ENCODE data around the gene ARMC6.

Gene ARMC6

DNA sequence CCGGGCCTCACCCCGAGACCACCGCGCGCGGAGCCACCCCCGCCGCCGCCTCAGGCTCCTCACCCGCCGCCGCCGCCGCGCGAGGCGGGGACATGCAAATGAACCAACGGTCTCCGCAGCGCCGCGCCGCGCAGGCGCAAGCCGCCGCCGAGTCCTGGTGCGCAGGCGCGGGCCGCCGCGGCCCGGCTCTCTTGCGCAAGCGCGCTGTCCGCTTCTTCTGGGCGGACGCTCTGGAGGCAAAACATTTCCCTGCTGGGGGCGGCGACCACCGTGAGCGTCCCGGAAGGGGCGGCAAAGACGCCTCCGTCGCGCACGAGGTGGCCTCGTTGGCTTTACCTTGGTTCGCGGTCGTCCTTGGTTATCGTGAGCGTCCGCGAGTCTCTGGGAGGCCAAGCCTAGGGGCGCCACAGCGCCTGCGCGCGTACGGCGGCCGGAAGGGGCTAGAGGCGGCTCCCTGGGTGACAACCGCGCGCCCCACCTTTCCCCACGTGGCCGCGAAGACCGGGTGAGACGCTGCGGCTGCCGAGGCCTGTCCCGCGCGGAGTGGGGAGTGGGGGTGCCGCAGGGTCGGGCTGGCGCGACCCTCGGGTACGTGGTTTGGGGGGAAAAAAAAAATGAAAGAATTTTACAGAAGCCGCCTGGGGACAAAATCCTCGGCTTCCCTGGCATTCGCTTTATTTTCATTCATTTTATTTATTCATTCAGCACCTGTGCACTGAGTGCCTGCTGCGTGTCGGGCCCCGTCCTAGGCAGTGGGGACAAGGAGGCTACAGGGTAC, at the start of gene ARMC6, which contains the start of gene SUGP2:
TSS of gene ARMC6 (plus strand) at position 178 of the 778 bp plus-strand sequence. CDS start 607 bp downstream, outside the sequence.
TSS of gene SUGP2 (minus strand) at position 92 of the 778 bp plus-strand sequence. CDS start 2,446 bp downstream, outside the sequence.
- DNase-seq (ENCODE audit: low read depth) = peak; percentile 74
- peak within 1 kb of the TSS; percentile 91 for H3K4me3 ChIP-seq (ENCODE audit: low read depth, low read length)
- TF ChIP-seq, protein P1, sequence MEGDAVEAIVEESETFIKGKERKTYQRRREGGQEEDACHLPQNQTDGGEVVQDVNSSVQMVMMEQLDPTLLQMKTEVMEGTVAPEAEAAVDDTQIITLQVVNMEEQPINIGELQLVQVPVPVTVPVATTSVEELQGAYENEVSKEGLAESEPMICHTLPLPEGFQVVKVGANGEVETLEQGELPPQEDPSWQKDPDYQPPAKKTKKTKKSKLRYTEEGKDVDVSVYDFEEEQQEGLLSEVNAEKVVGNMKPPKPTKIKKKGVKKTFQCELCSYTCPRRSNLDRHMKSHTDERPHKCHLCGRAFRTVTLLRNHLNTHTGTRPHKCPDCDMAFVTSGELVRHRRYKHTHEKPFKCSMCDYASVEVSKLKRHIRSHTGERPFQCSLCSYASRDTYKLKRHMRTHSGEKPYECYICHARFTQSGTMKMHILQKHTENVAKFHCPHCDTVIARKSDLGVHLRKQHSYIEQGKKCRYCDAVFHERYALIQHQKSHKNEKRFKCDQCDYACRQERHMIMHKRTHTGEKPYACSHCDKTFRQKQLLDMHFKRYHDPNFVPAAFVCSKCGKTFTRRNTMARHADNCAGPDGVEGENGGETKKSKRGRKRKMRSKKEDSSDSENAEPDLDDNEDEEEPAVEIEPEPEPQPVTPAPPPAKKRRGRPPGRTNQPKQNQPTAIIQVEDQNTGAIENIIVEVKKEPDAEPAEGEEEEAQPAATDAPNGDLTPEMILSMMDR (IDR thresholded peaks at IDR 0.05; ENCODE audit: low read depth, low read length, missing control alignments) = no peak

DNA sequence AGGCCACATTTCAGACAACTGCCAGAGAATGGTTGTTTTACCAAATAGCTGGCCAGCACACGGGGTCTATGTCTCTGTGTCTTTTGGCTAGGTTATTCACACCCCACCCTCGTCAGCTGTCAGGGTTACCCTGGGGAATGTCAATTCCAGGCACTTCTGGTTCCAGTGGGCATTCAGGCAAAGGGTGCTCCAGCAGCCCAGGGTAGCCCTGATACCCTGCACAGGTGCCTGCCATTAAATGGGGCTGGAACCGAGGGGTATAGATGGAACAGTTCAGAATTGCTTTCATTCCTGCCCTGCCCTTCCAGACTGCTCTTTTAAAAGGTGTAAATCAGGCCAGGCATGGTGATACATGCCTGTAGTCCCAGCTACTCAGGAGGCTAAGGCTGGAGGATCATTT, 49.2 kb upstream of the ARMC6 start:
- H3K4me3 ChIP-seq (ENCODE audit: low read depth, low read length) = no peak overlapping the region
- TF ChIP-seq, protein P1 (IDR thresholded peaks at IDR 0.05; ENCODE audit: low read depth, low read length, missing control alignments) = no peak

GRCh38 chr19:18985257-18985656, 48.1 kb upstream of the ARMC6 start:
- no peak overlapping the region for H3K4me3 ChIP-seq (ENCODE audit: low read depth, low read length)
- no peak for DNase-seq (ENCODE audit: low read depth)
- TF ChIP-seq, protein P1 (IDR thresholded peaks at IDR 0.05; ENCODE audit: low read depth, low read length, missing control alignments) = no peak

More for the DNA sequence above, 49.2 kb upstream of the ARMC6 start:
- DNase-seq (ENCODE audit: low read depth) = no peak

DNA sequence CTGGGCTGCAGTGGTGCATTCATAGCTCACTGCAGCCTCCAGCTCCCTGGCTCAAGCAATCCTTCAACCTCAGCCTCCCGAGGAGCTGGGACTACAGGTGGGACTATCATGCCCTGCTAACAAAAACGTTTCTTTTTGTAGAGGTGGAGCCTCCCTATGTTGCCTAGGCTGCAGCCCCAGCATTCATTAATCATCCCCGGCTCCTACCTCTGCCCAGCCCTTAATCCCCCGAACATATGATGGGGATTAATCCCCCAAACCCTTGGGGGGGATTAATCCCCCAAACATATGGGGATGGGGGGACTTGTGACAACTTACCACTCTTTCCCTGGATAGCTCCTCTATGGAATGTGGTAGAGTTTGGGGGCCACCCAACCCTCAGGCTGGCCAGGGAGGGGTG, 45.9 kb upstream of the ARMC6 start:
- no peak overlapping the region for H3K4me3 ChIP-seq (ENCODE audit: low read depth, low read length)
- no peak for DNase-seq (ENCODE audit: low read depth)
- TF ChIP-seq, protein P1 (IDR thresholded peaks at IDR 0.05; ENCODE audit: low read depth, low read length, missing control alignments) = no peak

GRCh38 chr19:18989316-18989715, 44.1 kb upstream of the ARMC6 start:
- DNase-seq (ENCODE audit: low read depth) = no peak
- TF ChIP-seq, protein P1 (IDR thresholded peaks at IDR 0.05; ENCODE audit: low read depth, low read length, missing control alignments) = no peak

DNA sequence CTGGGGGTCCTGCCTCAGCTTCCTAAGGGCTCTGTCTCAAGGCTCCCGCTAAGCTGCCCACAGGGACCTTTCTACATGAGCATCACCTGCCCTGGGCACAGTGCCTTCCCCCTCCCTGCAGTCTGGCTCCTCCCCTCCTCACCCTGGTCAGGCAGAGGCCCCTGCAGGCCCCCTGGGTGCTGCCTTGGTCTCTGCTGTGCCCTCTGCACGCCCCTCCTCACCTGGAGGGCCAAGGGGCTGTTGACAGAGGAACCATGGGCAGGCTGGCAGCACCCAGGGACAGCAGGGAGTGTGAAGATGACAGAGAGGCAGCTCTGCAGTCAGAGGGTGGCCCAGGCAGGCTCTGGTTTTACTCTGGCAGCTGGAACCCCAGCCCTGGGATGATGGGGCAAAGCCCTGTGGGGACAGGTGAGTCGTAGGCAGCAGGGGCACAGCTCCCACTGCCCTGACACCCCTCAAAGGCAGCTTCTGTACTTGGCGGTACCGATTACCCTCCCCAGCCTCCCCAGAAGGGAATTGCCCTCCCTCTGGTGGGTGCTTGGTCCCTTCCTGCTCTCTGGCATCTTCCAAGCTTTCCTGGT, 43.2 kb upstream of the ARMC6 start:
- TF ChIP-seq, protein P1 (IDR thresholded peaks at IDR 0.05; ENCODE audit: low read depth, low read length, missing control alignments) = no peak
- DNase-seq (ENCODE audit: low read depth) = no peak
- H3K4me3 ChIP-seq (ENCODE audit: low read depth, low read length) = no peak overlapping the region

More at GRCh38 chr19:18989316-18989715, 44.1 kb upstream of the ARMC6 start:
- no peak overlapping the region for H3K4me3 ChIP-seq (ENCODE audit: low read depth, low read length)

All from GM12864 (cell line).